ENCODE data around the gene DUSP10.

DUSP10 gene

GRCh38 chr1:221778125-221778524 is 36.2 kb upstream of the DUSP10 start:
- no peak for ATAC-seq
- TF ChIP-seq ZNF8 (CRISPR knock-in tag; IDR thresholded peaks at IDR 0.05) (no peak), PPARA (CRISPR knock-in tag; IDR thresholded peaks at IDR 0.05; ENCODE audit: borderline replicate concordance) (no peak), ISL1 (CRISPR knock-in tag; IDR thresholded peaks at IDR 0.05) (no peak), ZNF70 (CRISPR knock-in tag; IDR thresholded peaks at IDR 0.05) (no peak), ZFP3 (CRISPR knock-in tag; IDR thresholded peaks at IDR 0.05) (no peak), GLIS3 (CRISPR knock-in tag; IDR thresholded peaks at IDR 0.05) (no peak), RARB (CRISPR knock-in tag; IDR thresholded peaks at IDR 0.05) (no peak), ZNF565 (CRISPR knock-in tag; conservative IDR thresholded peaks at IDR 0.05; ENCODE audit: low read depth) (no peak), CSRNP3 (CRISPR knock-in tag; IDR thresholded peaks at IDR 0.05) (no peak), PATZ1 (CRISPR knock-in tag; IDR thresholded peaks at IDR 0.05; ENCODE audit: borderline replicate concordance) (no peak), SNAI2 (CRISPR knock-in tag; IDR thresholded peaks at IDR 0.05) (no peak), BACH2 (CRISPR knock-in tag; IDR thresholded peaks at IDR 0.05; ENCODE audit: borderline replicate concordance) (no peak)
- TF ChIP-seq, protein P1, sequence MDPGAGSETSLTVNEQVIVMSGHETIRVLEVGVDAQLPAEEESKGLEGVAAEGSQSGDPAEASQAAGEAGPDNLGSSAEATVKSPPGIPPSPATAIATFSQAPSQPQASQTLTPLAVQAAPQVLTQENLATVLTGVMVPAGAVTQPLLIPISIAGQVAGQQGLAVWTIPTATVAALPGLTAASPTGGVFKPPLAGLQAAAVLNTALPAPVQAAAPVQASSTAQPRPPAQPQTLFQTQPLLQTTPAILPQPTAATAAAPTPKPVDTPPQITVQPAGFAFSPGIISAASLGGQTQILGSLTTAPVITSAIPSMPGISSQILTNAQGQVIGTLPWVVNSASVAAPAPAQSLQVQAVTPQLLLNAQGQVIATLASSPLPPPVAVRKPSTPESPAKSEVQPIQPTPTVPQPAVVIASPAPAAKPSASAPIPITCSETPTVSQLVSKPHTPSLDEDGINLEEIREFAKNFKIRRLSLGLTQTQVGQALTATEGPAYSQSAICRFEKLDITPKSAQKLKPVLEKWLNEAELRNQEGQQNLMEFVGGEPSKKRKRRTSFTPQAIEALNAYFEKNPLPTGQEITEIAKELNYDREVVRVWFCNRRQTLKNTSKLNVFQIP (CRISPR knock-in tag; IDR thresholded peaks at IDR 0.05; ENCODE audit: borderline replicate concordance, low read depth): no peak

DNA sequence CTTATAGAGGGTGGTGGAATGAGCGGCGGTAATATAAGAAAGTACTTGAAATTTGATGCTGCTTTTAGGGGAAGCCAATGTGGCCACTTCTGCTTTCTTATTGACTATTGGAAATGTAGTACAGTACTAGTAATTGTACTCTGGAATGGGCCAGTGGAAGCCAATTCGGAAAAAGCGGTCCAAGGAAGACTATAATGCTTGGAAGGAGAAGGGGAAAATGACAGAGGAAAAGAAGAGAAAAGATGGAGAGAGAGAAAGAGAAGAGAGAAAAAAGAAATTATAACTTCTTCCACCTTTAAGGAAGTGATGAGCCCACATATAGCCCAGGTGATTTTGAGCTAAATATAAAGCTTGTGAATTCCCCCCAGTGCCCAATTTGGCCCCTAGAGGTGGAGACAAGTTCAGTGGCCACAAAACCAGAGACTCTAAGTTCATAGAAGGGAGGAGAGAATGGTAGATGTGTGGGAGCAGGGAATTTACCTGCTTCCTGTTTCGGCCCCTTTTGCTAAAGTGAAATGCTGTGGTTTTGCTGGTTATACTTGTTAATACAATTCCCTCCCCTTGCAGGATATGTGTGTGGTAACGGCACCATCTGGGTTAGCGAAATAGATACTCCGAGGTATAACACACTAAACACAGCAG is 35.7 kb upstream of the DUSP10 start:
- TF ChIP-seq TOX (CRISPR knock-in tag; IDR thresholded peaks at IDR 0.05; ENCODE audit: borderline replicate concordance) (no peak), PPARA (CRISPR knock-in tag; IDR thresholded peaks at IDR 0.05; ENCODE audit: borderline replicate concordance) (no peak), RARB (CRISPR knock-in tag; IDR thresholded peaks at IDR 0.05) (no peak), SNAI2 (CRISPR knock-in tag; IDR thresholded peaks at IDR 0.05) (no peak), ESRRG (CRISPR knock-in tag; IDR thresholded peaks at IDR 0.05) (no peak), ZNF565 (CRISPR knock-in tag; conservative IDR thresholded peaks at IDR 0.05; ENCODE audit: low read depth) (no peak)
- TF ChIP-seq, protein P1 (CRISPR knock-in tag; IDR thresholded peaks at IDR 0.05; ENCODE audit: borderline replicate concordance, low read depth): no peak
- TF ChIP-seq, protein P2, sequence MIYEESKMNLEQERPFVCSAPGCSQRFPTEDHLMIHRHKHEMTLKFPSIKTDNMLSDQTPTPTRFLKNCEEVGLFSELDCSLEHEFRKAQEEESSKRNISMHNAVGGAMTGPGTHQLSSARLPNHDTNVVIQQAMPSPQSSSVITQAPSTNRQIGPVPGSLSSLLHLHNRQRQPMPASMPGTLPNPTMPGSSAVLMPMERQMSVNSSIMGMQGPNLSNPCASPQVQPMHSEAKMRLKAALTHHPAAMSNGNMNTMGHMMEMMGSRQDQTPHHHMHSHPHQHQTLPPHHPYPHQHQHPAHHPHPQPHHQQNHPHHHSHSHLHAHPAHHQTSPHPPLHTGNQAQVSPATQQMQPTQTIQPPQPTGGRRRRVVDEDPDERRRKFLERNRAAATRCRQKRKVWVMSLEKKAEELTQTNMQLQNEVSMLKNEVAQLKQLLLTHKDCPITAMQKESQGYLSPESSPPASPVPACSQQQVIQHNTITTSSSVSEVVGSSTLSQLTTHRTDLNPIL (CRISPR knock-in tag; IDR thresholded peaks at IDR 0.05; ENCODE audit: low read depth): no peak
- ATAC-seq: no peak

GRCh38 chr1:221776495-221777301 is 34.8 kb upstream of the DUSP10 start:
- ATAC-seq: no peak
- TF ChIP-seq, protein P3, sequence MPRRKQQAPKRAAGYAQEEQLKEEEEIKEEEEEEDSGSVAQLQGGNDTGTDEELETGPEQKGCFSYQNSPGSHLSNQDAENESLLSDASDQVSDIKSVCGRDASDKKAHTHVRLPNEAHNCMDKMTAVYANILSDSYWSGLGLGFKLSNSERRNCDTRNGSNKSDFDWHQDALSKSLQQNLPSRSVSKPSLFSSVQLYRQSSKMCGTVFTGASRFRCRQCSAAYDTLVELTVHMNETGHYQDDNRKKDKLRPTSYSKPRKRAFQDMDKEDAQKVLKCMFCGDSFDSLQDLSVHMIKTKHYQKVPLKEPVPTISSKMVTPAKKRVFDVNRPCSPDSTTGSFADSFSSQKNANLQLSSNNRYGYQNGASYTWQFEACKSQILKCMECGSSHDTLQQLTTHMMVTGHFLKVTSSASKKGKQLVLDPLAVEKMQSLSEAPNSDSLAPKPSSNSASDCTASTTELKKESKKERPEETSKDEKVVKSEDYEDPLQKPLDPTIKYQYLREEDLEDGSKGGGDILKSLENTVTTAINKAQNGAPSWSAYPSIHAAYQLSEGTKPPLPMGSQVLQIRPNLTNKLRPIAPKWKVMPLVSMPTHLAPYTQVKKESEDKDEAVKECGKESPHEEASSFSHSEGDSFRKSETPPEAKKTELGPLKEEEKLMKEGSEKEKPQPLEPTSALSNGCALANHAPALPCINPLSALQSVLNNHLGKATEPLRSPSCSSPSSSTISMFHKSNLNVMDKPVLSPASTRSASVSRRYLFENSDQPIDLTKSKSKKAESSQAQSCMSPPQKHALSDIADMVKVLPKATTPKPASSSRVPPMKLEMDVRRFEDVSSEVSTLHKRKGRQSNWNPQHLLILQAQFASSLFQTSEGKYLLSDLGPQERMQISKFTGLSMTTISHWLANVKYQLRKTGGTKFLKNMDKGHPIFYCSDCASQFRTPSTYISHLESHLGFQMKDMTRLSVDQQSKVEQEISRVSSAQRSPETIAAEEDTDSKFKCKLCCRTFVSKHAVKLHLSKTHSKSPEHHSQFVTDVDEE (CRISPR knock-in tag; IDR thresholded peaks at IDR 0.05): no peak
- TF ChIP-seq ISL1 (CRISPR knock-in tag; IDR thresholded peaks at IDR 0.05): no peak
- no peak for TF ChIP-seq ZNF565 (CRISPR knock-in tag; conservative IDR thresholded peaks at IDR 0.05; ENCODE audit: low read depth)
- TF ChIP-seq ARNTL (CRISPR knock-in tag; IDR thresholded peaks at IDR 0.05; ENCODE audit: borderline replicate concordance, low read depth): no peak
- TF ChIP-seq, protein P1 (CRISPR knock-in tag; IDR thresholded peaks at IDR 0.05; ENCODE audit: borderline replicate concordance, low read depth): no peak
- TF ChIP-seq PPARA (CRISPR knock-in tag; IDR thresholded peaks at IDR 0.05; ENCODE audit: borderline replicate concordance): no peak
- TF ChIP-seq ZNF70 (CRISPR knock-in tag; IDR thresholded peaks at IDR 0.05): no peak
- no peak for TF ChIP-seq ZFP30 (CRISPR knock-in tag; IDR thresholded peaks at IDR 0.05)
- TF ChIP-seq RARB (CRISPR knock-in tag; IDR thresholded peaks at IDR 0.05): no peak
- no peak for TF ChIP-seq CSDC2 (CRISPR knock-in tag; IDR thresholded peaks at IDR 0.05)
- no peak for TF ChIP-seq ESRRG (CRISPR knock-in tag; IDR thresholded peaks at IDR 0.05)
- TF ChIP-seq, protein P2 (CRISPR knock-in tag; IDR thresholded peaks at IDR 0.05; ENCODE audit: low read depth): no peak
- TF ChIP-seq TCF4 (CRISPR knock-in tag; IDR thresholded peaks at IDR 0.05; ENCODE audit: borderline replicate concordance): no peak

All from SK-N-SH treated with all-trans-retinoic acid at 6 μM for 48 hours (cell line).